HL-60 (cell line): ENCODE results near the gene LARP6.

Experiments used
- CTCF ChIP-seq: IDR thresholded peaks from one replicate; pipeline ENCODE4 v1.5.1; 2011; ENCODE audit warnings: low read length, control low read depth, inconsistent platforms; ENCODE audit not compliant: insufficient read depth
- GABPA ChIP-seq: IDR thresholded peaks from 2 replicates; pipeline ENCODE4 v1.6.1; 2012; ENCODE audit warnings: low read depth
- POLR2AphosphoS5 ChIP-seq: IDR thresholded peaks from 2 replicates; pipeline ENCODE4 v1.6.1; 2012; ENCODE audit warnings: low read depth
- REST ChIP-seq: IDR thresholded peaks from 2 replicates; pipeline ENCODE4 v1.6.1; 2012; ENCODE audit warnings: low read depth; ENCODE audit not compliant: insufficient replicate concordance
- SPI1 ChIP-seq: IDR thresholded peaks from 2 replicates; pipeline ENCODE4 v1.6.1; 2012; ENCODE audit warnings: low read depth, mild to moderate bottlenecking, borderline replicate concordance

GRCh38 chr15:70791259-70791658, 62.7 kb downstream of the LARP6 start:
- TF ChIP-seq CTCF = no peak
- TF ChIP-seq POLR2AphosphoS5 = no peak
- no peak for TF ChIP-seq GABPA
- TF ChIP-seq REST = no peak
- no peak for TF ChIP-seq SPI1
